GM23338 (cell line): Measurements from ENCODE around the gene DOP1B. TPM values are rescaled to one million over a fixed set of nuclear protein-coding genes. Genes with fewer than 3 reads are reported as not detected.

Source experiments
- ATAC-seq: fragments of 200-7000 bp; cut with Tn5 transposase; 3 replicates; pipeline ENCODE4 v1.9.1; 2020
- DNase-seq: peaks from one replicate; pipeline ENCODE4 v3.0.0-alpha.2; 2015; ENCODE audit warnings: low spot score
- H2AFZ ChIP-seq: fragments of 200-600 bp; sonication (generic); 2 replicates; pipeline ENCODE4 v1.8.0; 2016; ENCODE audit warnings: antibody characterized with exemption, mild to moderate bottlenecking, moderate library complexity
- H3F3A ChIP-seq: fragments of 200-600 bp; sonication (generic); replicated peaks from 2 replicates; pipeline ENCODE4 v1.8.0; 2017; ENCODE audit warnings: antibody characterized with exemption, mixed run types, low read depth
- H3K27ac ChIP-seq: fragments of 200-600 bp; sonication (generic); 2 replicates; pipeline ENCODE4 v1.6.1; 2016; ENCODE audit warnings: low read depth
- H3K27me3 ChIP-seq: fragments of 200-600 bp; sonication (generic); 2 replicates; pipeline ENCODE4 v1.8.0; 2016; ENCODE audit warnings: mild to moderate bottlenecking, mixed run types, moderate library complexity; ENCODE audit not compliant: insufficient read depth
- H3K36me3 ChIP-seq: fragments of 200-600 bp; sonication (generic); 2 replicates; pipeline ENCODE4 v1.8.0; 2016; ENCODE audit warnings: mild to moderate bottlenecking; ENCODE audit not compliant: insufficient read depth
- H3K4me1 ChIP-seq: fragments of 200-600 bp; sonication (generic); 2 replicates; pipeline ENCODE4 v1.8.0; 2016; ENCODE audit warnings: mild to moderate bottlenecking, moderate library complexity; ENCODE audit not compliant: insufficient read depth
- H3K4me2 ChIP-seq: fragments of 200-600 bp; sonication (generic); 2 replicates; pipeline ENCODE4 v1.7.1; 2017; ENCODE audit warnings: mixed run types
- H3K4me3 ChIP-seq: fragments of 200-600 bp; sonication (generic); 2 replicates; pipeline ENCODE4 v1.6.1; 2016; ENCODE audit warnings: mixed run types
- H3K79me2 ChIP-seq: fragments of 200-600 bp; sonication (generic); replicated peaks from 2 replicates; pipeline ENCODE4 v1.8.0; 2017; ENCODE audit warnings: mild to moderate bottlenecking; ENCODE audit not compliant: insufficient read depth
- H3K9me2 ChIP-seq: fragments of 200-600 bp; sonication (generic); 2 replicates; pipeline ENCODE4 v1.8.0; 2017; ENCODE audit not compliant: insufficient read depth
- H4K20me1 ChIP-seq: fragments of 200-600 bp; sonication (generic); replicated peaks from 2 replicates; pipeline ENCODE4 v1.8.0; 2017; ENCODE audit warnings: mild to moderate bottlenecking; ENCODE audit not compliant: insufficient read depth
- H3K27ac Mint-ChIP-seq: 2 replicates; pipeline ENCODE4 v1.8.0; 2020; ENCODE audit warnings: inconsistent platforms, mild to moderate bottlenecking, moderate library complexity, mixed read lengths
- H3K27me3 Mint-ChIP-seq: 3 replicates; pipeline ENCODE4 v1.8.0; 2022; ENCODE audit warnings: low read depth, mild to moderate bottlenecking, moderate library complexity, mixed read lengths, inconsistent platforms; ENCODE audit not compliant: insufficient read depth, poor library complexity
- H3K36me3 Mint-ChIP-seq: 3 replicates; pipeline ENCODE4 v1.8.0; 2021; ENCODE audit warnings: low read depth, mild to moderate bottlenecking, inconsistent platforms, moderate library complexity, mixed read lengths
- H3K4me1 Mint-ChIP-seq: 3 replicates; pipeline ENCODE4 v1.8.0; 2020; ENCODE audit warnings: mild to moderate bottlenecking, inconsistent platforms, mixed read lengths
- H3K4me3 Mint-ChIP-seq: 3 replicates; pipeline ENCODE4 v1.8.0; 2021; ENCODE audit warnings: moderate library complexity, mild to moderate bottlenecking, inconsistent platforms, mixed read lengths
- H3K9me3 Mint-ChIP-seq: 3 replicates; pipeline ENCODE4 v1.8.0; 2020; ENCODE audit warnings: moderate library complexity, mild to moderate bottlenecking, inconsistent platforms, mixed read lengths
- CREB1 ChIP-seq: fragments of 250-450 bp; sonication (Bioruptor Pico); IDR thresholded peaks from 2 replicates; pipeline ENCODE4 v1.5.0; 2020; ENCODE audit warnings: low read depth, mild to moderate bottlenecking, moderate library complexity
- EZH2 ChIP-seq: fragments of 200-600 bp; sonication (generic); IDR thresholded peaks from one replicate; pipeline ENCODE4 v1.8.0; 2017; ENCODE audit warnings: antibody characterized with exemption, mild to moderate bottlenecking, low read depth; ENCODE audit not compliant: unreplicated experiment
- EZH2phosphoT487 ChIP-seq: fragments of 200-600 bp; sonication (generic); IDR thresholded peaks from one replicate; pipeline ENCODE4 v1.8.1; 2018; ENCODE audit warnings: antibody characterized with exemption; ENCODE audit not compliant: unreplicated experiment
- JUNB ChIP-seq: IDR thresholded peaks from one replicate; pipeline ENCODE4 v1.6.1; 2016; ENCODE audit warnings: antibody characterized with exemption; ENCODE audit not compliant: unreplicated experiment
- NANOG ChIP-seq: IDR thresholded peaks from 2 replicates; pipeline ENCODE4 v1.6.1; 2016; ENCODE audit warnings: antibody characterized with exemption, borderline replicate concordance
- POLR2AphosphoS5 ChIP-seq: IDR thresholded peaks from 2 replicates; pipeline ENCODE4 v1.6.1; 2016; ENCODE audit warnings: antibody characterized with exemption, low read depth
- STAT1 ChIP-seq: IDR thresholded peaks from one replicate; pipeline ENCODE4 v1.6.1; 2016; ENCODE audit warnings: antibody characterized with exemption; ENCODE audit not compliant: unreplicated experiment
- ZNF114 ChIP-seq: fragments of 250-450 bp; sonication (Bioruptor Pico); IDR thresholded peaks from 2 replicates; pipeline ENCODE4 v1.5.0; 2020; ENCODE audit warnings: mild to moderate bottlenecking, moderate library complexity
- ZNF331 ChIP-seq: fragments of 250-450 bp; sonication (Bioruptor Pico); IDR thresholded peaks from 2 replicates; pipeline ENCODE4 v1.5.0; 2020; ENCODE audit warnings: low read depth, mild to moderate bottlenecking, moderate library complexity
- polyA plus RNA-seq: library from polyadenylated mRNA; unstranded; fragments of >200 nt; fragmentation: Nextera tagmentation; extraction: Ambion mirVana; gene quantifications from 2 replicates; pipeline ENCODE4 v1.2.1, GENCODE V29; 2016
- total RNA-seq: library from RNA; depleted of rRNA; stranded (reverse); fragments of >200 nt; shearing (Covaris generic); gene quantifications from 2 replicates; pipeline ENCODE4 v1.2.3, GENCODE V29; 2014
- TF ChIP-seq, protein P1 (sequence below): fragments of 250-450 bp; sonication (Bioruptor Pico); IDR thresholded peaks from 2 replicates; pipeline ENCODE4 v1.5.0; 2020; ENCODE audit warnings: mild to moderate bottlenecking, moderate library complexity
- TF ChIP-seq, protein P2 (sequence below), 2 experiments: fragments of 200-600 bp in 1 of 2; sonication (generic) in 1 of 2; conservative IDR thresholded peaks; 2 replicates each; pipeline versions ENCODE4 v1.5.1 to v1.6.1; 2016 to 2017; ENCODE audit warnings: antibody characterized with exemption in 2 of 2, low read depth in 2 of 2, mild to moderate bottlenecking in 2 of 2, moderate library complexity in 1 of 2
- TF ChIP-seq, protein P3 (sequence below): IDR thresholded peaks from one replicate; pipeline ENCODE4 v1.6.1; 2018; ENCODE audit warnings: antibody characterized with exemption; ENCODE audit not compliant: unreplicated experiment

DOP1B gene
- total and polyA plus RNA-seq, 2 experiments from 2014 or later = 4.9 to 18.0 TPM

DNA sequence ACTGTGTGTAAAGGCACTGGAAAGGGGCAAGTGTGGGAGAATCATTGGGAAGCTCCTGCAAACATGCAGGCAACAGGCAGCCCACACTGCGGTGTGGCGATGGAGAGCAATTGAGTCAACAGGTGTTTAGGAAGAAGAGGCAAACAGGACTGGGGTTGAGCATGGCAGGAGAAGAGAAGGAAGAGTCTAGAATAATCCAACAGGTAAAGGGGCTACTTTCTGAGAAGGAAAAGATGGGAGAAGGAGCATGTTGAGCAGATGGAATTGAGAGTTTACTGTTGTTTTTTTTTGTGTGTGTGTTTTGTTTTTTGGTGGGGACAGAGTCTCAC, 4.2 kb downstream of the DOP1B start (continued):
- TF ChIP-seq, protein P1, sequence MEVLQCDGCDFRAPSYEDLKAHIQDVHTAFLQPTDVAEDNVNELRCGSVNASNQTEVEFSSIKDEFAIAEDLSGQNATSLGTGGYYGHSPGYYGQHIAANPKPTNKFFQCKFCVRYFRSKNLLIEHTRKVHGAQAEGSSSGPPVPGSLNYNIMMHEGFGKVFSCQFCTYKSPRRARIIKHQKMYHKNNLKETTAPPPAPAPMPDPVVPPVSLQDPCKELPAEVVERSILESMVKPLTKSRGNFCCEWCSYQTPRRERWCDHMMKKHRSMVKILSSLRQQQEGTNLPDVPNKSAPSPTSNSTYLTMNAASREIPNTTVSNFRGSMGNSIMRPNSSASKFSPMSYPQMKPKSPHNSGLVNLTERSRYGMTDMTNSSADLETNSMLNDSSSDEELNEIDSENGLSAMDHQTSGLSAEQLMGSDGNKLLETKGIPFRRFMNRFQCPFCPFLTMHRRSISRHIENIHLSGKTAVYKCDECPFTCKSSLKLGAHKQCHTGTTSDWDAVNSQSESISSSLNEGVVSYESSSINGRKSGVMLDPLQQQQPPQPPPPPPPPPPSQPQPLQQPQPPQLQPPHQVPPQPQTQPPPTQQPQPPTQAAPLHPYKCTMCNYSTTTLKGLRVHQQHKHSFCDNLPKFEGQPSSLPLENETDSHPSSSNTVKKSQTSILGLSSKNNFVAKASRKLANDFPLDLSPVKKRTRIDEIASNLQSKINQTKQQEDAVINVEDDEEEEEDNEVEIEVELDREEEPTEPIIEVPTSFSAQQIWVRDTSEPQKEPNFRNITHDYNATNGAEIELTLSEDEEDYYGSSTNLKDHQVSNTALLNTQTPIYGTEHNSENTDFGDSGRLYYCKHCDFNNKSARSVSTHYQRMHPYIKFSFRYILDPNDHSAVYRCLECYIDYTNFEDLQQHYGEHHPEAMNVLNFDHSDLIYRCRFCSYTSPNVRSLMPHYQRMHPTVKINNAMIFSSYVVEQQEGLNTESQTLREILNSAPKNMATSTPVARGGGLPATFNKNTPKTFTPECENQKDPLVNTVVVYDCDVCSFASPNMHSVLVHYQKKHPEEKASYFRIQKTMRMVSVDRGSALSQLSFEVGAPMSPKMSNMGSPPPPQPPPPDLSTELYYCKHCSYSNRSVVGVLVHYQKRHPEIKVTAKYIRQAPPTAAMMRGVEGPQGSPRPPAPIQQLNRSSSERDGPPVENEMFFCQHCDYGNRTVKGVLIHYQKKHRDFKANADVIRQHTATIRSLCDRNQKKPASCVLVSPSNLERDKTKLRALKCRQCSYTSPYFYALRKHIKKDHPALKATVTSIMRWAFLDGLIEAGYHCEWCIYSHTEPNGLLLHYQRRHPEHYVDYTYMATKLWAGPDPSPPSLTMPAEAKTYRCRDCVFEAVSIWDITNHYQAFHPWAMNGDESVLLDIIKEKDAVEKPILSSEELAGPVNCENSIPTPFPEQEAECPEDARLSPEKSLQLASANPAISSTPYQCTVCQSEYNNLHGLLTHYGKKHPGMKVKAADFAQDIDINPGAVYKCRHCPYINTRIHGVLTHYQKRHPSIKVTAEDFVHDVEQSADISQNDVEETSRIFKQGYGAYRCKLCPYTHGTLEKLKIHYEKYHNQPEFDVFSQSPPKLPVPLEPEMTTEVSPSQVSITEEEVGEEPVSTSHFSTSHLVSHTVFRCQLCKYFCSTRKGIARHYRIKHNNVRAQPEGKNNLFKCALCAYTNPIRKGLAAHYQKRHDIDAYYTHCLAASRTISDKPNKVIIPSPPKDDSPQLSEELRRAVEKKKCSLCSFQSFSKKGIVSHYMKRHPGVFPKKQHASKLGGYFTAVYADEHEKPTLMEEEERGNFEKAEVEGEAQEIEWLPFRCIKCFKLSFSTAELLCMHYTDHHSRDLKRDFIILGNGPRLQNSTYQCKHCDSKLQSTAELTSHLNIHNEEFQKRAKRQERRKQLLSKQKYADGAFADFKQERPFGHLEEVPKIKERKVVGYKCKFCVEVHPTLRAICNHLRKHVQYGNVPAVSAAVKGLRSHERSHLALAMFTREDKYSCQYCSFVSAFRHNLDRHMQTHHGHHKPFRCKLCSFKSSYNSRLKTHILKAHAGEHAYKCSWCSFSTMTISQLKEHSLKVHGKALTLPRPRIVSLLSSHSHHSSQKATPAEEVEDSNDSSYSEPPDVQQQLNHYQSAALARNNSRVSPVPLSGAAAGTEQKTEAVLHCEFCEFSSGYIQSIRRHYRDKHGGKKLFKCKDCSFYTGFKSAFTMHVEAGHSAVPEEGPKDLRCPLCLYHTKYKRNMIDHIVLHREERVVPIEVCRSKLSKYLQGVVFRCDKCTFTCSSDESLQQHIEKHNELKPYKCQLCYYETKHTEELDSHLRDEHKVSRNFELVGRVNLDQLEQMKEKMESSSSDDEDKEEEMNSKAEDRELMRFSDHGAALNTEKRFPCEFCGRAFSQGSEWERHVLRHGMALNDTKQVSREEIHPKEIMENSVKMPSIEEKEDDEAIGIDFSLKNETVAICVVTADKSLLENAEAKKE (CRISPR knock-in tag) = no peak
- TF ChIP-seq, protein P2, sequence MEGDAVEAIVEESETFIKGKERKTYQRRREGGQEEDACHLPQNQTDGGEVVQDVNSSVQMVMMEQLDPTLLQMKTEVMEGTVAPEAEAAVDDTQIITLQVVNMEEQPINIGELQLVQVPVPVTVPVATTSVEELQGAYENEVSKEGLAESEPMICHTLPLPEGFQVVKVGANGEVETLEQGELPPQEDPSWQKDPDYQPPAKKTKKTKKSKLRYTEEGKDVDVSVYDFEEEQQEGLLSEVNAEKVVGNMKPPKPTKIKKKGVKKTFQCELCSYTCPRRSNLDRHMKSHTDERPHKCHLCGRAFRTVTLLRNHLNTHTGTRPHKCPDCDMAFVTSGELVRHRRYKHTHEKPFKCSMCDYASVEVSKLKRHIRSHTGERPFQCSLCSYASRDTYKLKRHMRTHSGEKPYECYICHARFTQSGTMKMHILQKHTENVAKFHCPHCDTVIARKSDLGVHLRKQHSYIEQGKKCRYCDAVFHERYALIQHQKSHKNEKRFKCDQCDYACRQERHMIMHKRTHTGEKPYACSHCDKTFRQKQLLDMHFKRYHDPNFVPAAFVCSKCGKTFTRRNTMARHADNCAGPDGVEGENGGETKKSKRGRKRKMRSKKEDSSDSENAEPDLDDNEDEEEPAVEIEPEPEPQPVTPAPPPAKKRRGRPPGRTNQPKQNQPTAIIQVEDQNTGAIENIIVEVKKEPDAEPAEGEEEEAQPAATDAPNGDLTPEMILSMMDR (conservative IDR thresholded peaks at IDR 0.05; ENCODE audit: low read depth in 2 of 2) = no peak

DNA sequence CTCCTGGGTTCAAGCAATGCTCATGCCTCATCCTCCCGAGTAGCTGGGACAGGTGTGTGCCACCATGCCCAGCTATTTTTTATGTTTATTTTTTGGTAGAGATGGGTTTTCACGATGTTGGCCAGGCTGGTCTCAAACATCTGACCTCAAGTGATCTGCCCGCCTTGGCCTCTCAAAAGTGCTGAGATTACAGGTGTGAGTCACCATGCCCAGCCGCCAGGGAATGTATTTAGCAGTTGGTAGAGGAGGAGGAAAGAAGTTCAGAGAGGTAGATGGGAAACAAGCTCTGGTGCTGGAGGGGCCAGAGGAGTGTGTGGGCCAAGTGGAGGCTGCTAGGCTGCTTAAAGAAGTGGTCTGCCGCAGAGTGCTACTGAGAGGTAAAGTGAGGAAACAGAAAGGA, 6.0 kb downstream of the DOP1B start:
- peaks cover 7% of the 10 kb centered on the region for H3K27me3 ChIP-seq
- peaks cover 4% of the 10 kb centered on the region; the same call in 1 of the 2 replicates for H3F3A ChIP-seq
- peaks cover 3% of the 10 kb centered on the region; the same call in 1 of the 2 replicates for H4K20me1 ChIP-seq
- ATAC-seq (no peak), DNase-seq (no peak)
- H3K9me3 Mint-ChIP-seq = no peaks in the 10 kb centered on the region
- no peaks in the 10 kb centered on the region for H3K79me2 ChIP-seq
- H3K27me3 Mint-ChIP-seq = peaks cover 2% of the 10 kb centered on the region
- no peak overlapping the region for H3K4me3 ChIP-seq
- H3K27ac Mint-ChIP-seq = no peak overlapping the region
- peaks cover 7% of the 10 kb centered on the region; the same call in 1 of the 3 replicates for H3K4me1 Mint-ChIP-seq
- H3K36me3 Mint-ChIP-seq = no peaks in the 10 kb centered on the region; the same call in 2 of the 3 replicates
- no peak overlapping the region for H3K27ac ChIP-seq
- H3K36me3 ChIP-seq = no peaks in the 10 kb centered on the region
- H3K4me1 ChIP-seq = no peaks in the 10 kb centered on the region; the same call in 1 of the 2 replicates
- no peak overlapping the region for H3K4me3 Mint-ChIP-seq
- no peaks in the 10 kb centered on the region for H3K9me2 ChIP-seq
- no peak overlapping the region for H3K4me2 ChIP-seq
- H2AFZ ChIP-seq = no peak overlapping the region
- TF ChIP-seq ZNF331 (CRISPR knock-in tag) (no peak), STAT1 (no peak), EZH2 (no peak), CREB1 (CRISPR knock-in tag) (no peak), JUNB (no peak), NANOG (no peak), POLR2AphosphoS5 (no peak), EZH2phosphoT487 (no peak), ZNF114 (CRISPR knock-in tag) (no peak)
- TF ChIP-seq, protein P3, sequence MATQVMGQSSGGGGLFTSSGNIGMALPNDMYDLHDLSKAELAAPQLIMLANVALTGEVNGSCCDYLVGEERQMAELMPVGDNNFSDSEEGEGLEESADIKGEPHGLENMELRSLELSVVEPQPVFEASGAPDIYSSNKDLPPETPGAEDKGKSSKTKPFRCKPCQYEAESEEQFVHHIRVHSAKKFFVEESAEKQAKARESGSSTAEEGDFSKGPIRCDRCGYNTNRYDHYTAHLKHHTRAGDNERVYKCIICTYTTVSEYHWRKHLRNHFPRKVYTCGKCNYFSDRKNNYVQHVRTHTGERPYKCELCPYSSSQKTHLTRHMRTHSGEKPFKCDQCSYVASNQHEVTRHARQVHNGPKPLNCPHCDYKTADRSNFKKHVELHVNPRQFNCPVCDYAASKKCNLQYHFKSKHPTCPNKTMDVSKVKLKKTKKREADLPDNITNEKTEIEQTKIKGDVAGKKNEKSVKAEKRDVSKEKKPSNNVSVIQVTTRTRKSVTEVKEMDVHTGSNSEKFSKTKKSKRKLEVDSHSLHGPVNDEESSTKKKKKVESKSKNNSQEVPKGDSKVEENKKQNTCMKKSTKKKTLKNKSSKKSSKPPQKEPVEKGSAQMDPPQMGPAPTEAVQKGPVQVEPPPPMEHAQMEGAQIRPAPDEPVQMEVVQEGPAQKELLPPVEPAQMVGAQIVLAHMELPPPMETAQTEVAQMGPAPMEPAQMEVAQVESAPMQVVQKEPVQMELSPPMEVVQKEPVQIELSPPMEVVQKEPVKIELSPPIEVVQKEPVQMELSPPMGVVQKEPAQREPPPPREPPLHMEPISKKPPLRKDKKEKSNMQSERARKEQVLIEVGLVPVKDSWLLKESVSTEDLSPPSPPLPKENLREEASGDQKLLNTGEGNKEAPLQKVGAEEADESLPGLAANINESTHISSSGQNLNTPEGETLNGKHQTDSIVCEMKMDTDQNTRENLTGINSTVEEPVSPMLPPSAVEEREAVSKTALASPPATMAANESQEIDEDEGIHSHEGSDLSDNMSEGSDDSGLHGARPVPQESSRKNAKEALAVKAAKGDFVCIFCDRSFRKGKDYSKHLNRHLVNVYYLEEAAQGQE = no peak
- TF ChIP-seq, protein P2 (conservative IDR thresholded peaks at IDR 0.05; ENCODE audit: low read depth in 2 of 2) = no peak
